GM19397 (cell line): Measurements from ENCODE around the gene PERM1.
"Not testable (repeated sequence)": the region's sequence is repeated elsewhere in the genome, so short reads cannot be mapped to it uniquely, and the experiment has no call there.

Source experiments
- ATAC-seq: cut with Tn5 transposase; IDR thresholded peaks from one replicate; pipeline ENCODE4 v1.9.1; 2021; ENCODE audit warnings: mild to moderate bottlenecking, moderate library complexity; ENCODE audit not compliant: unreplicated experiment

PERM1 gene

DNA sequence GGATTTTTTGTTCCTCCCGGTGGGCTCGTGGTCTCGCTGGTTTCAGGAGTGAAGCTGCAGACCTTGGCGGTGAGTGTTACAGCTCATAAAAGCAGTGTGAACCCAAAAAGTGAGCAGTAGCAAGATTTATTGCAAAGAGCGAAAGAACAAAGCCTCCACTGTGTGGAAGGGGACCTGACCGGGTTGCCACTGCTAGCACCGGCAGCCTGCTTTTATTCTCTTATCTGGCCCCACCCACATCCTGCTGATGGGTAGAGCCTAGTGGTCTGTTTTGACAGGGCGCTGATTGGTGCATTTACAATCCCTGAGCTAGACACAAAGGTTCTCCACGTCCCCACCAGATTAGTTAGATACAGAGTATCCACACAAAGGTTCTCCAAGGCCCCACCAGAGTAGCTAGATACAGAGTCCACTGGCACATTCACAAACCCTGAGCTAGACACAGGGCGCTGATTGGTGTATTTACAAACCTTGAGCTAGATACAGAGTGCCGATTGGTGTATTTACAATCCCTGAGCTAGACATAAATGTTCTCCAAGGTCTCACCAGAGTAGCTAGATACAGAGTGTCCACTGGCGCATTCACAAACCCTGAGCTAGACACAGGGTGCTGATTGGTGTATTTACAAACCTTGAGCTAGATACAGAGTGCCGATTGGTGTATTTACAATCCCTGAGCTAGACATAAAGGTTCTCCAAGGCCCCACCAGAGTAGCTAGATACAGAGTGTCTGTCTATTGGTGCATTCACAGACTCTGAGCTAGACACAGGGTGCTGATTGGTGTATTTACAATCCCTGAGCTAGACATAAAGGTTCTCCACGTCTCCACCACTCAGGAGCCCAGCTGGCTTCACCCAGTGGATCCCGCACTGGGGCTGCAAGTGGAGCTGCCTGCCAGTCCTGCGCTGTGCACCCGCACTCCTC is 35.8 kb upstream of the PERM1 start:
- ATAC-seq: not testable (repeated sequence)

DNA sequence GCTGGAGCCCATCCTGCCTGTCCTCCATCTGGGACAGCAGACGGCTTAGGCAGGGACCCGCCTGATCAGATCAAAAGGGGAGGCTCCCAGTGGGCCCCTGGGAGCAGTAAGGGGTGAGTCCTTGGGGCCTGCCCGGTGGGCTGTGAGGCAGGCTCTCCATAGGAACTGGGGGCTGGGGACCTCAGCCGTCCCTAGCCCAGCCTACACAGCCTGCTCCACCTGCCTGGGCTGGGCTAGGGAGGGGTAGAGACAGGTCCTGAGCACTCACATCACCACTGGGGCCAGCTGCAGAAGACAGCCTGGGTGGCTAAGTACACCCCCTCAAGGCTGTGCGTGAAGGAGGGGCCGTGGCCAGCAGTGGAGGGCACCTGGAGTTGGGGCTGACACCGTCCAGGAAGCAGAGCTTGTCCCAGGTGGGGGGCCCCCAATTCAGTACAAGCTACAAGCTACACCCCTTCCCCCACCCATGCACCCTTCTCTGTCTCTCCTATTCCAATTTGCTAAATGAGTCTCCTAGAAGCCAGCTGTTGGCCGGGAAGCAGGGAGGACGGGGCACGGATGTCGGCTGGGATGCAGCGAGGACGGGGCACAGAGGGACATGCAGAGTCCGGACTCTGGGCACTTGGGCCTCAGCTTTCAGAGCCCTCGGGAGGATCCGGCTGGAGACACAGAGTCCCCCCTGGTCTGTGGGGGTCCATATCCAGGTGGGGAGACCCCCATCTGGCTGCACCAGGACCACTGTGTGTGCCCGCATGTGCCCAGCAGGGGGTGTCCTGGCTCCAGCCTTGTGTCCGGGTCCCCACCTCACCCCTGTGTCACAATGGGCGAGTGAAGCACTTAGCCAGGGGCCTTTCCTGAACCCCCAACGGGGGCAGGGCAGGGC is 33.1 kb upstream of the PERM1 start:
- ATAC-seq: no peak

DNA sequence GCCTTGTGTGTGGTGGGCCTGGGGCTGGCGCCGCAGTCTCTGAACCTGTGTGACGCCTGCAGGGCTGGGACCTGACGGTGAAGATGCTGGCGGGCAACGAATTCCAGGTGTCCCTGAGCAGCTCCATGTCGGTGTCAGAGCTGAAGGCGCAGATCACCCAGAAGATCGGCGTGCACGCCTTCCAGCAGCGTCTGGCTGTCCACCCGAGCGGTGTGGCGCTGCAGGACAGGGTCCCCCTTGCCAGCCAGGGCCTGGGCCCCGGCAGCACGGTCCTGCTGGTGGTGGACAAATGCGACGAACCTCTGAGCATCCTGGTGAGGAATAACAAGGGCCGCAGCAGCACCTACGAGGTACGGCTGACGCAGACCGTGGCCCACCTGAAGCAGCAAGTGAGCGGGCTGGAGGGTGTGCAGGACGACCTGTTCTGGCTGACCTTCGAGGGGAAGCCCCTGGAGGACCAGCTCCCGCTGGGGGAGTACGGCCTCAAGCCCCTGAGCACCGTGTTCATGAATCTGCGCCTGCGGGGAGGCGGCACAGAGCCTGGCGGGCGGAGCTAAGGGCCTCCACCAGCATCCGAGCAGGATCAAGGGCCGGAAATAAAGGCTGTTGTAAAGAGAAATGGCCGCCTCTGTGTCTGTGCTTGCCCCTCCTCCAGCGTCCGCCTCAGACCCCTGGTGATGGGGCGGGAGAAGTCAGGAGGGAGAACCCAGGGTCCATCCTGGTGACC is 32.2 kb upstream of the PERM1 start:
- peak; percentile 4 for ATAC-seq

DNA sequence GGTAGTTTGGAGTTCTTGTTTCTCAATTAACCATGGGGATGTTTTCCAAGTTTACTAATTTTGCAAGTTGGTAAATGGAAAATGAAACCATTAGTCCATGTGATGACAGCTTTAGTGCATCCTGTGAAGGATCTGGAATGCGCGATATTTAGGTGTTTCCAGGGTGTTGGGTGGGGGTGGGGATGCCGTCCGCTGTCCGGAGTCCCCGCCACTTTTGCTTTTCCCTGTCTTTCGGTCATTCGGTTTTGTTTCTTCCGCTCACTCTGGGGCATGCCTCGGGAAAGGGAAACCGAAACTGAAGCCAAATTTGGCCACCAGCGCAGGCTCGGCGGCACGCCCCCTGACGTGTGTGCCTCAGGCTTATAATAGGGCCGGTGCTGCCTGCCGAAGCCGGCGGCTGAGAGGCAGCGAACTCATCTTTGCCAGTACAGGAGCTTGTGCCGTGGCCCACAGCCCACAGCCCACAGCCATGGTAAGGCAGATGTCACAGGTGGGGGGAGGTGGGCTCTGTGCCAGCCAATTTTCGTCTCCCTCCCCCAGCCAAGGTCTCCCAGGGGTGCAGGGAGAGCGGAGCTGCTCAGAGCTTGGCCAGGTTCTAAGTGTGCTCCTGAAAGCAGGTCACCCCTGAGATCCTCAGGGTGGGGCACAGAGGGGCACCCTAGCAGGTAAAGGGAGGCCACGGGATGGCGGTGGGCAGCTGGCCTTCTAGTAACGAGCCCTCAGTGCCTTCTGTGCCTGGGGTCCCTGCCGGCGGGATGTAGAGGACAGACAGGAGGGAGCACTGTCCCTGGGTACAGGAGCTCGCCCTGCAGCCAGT is 31.4 kb upstream of the PERM1 start, which contains the start of gene ISG15:
TSS of gene ISG15 (plus strand) at position 393 of the 817 bp plus-strand sequence. CDS start at position 470, 77 bp downstream.
- peak; percentile 70 for ATAC-seq

DNA sequence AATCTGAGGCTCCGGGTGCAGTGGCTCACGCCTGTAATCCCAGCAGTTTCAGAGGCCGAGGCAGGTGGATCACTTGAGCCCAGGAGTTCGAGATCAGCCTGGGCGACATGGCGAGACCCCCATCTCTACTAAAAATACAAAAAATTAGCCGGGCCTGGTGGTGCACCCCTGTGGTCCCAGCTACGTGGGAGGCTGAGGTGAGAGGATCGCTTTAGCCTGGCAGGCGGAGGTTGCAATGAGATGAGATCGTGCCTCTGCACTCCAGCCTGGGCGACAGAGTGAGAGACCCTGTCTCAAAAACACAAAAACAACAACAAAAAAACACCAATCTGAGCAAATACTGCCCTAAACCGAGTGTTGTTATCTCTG is 30.8 kb upstream of the PERM1 start:
- ATAC-seq: not testable (repeated sequence)

DNA sequence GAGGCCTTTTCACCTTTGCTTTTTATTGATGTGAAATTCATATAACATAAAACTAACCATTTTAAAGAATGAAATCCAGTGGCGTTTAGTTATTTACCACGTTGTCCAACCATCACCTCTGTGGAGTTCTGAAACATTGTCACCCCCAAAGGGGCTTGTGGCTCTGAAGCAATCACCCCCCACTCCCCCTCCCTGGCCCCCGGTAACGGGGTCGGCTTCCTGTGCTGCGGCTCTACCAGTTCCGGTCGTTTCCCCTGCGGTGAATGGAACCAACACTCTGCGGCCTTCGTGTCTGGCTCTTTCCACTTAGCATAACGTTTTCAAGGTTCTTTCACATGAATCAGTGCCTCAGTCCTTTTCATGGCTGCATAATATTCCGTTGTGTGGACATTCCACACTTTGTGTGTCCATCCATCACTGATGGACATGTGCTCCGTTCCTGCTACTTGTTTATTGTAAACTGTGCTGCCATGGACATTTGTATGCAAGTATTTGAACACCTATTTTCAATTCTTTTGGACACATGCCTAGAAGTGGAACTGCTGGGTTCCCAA is 29.6 kb upstream of the PERM1 start:
- no peak for ATAC-seq

DNA sequence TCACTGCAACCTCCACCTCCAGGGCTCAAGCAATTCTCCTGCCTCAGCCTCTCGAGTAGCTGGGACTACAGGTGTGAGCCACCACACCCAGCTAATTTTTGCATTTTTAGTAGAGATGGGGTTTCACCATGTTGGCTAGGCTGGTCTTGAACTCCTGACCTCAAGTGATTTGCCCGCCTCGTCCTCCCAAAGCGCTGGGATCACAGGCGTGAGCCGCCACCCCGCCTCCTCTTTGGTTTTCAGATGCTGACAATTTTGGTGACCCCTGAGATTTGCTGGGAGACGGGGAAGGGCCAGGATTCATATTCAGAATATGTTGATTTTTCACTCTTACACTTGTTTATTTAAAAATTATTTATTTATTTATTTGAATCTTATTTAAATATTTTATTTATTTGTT is 28.2 kb upstream of the PERM1 start:
- ATAC-seq: not testable (repeated sequence)

DNA sequence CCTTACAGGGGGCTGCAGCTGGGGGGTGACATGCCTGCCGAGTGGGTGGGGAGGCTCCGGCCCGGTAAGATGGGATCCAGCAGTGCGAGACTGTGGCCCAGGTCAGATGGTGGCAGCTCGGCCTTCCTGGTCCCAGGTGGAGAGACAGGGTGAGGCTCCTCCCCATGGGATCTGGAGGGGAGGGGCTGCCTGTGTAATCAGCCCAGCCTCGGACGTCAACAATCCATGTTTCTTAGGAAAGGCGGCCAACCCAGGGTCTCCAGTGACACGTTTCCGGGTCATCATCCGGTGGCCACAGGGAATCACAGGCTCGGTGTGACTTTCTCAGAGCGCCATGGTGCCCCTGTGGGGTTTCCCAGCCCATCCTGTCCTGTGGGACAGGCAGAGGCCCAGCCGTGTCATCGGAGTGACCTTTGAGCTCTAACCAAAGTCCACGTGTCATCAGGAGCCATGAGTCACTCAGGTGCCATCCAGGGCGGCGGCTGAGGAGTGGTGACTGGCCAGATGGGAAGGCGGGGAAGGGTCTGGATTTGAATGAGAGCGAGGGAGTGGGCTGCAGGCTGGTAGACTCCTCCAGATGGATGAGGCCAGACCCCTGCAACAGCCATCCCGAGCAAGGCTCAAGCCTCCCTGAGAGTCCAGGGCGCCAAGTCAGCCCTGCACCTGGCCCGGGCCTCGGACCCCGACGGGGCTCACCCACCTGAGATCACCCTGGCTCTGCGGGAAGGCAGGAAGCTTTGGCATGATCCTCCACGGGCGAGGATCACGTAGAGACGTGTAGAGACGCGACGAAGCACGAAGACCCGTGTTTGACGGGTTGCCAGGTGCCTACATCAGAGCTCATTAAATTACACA is 24.6 kb upstream of the PERM1 start:
- ATAC-seq: no peak

DNA sequence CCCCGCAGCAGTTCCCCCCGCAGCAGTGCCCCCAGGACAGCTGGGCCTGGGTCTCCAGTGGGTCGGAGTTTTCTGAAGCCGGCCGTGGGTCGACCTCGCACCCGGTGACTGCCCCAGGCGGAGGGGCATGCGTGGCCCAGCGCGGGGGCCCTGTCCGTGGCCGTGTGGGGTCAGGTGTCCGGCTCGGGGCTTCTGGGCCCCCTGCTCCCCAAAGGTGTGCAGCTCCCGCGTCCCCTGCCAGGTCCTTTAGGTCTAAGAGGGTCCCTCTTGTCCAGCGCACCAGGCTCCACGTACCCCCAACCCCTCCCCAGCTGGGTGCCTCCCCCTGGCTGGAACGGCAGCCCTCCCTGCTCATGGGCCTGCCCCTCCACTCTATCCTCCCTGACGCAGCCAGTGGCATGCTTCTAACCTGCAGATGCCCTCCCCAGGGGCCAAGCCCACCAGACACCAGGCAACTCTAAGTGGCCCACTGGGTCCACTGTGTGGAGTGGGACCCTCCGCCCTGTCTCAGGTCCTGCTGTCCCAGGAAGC is 23.9 kb upstream of the PERM1 start:
- no peak for ATAC-seq

DNA sequence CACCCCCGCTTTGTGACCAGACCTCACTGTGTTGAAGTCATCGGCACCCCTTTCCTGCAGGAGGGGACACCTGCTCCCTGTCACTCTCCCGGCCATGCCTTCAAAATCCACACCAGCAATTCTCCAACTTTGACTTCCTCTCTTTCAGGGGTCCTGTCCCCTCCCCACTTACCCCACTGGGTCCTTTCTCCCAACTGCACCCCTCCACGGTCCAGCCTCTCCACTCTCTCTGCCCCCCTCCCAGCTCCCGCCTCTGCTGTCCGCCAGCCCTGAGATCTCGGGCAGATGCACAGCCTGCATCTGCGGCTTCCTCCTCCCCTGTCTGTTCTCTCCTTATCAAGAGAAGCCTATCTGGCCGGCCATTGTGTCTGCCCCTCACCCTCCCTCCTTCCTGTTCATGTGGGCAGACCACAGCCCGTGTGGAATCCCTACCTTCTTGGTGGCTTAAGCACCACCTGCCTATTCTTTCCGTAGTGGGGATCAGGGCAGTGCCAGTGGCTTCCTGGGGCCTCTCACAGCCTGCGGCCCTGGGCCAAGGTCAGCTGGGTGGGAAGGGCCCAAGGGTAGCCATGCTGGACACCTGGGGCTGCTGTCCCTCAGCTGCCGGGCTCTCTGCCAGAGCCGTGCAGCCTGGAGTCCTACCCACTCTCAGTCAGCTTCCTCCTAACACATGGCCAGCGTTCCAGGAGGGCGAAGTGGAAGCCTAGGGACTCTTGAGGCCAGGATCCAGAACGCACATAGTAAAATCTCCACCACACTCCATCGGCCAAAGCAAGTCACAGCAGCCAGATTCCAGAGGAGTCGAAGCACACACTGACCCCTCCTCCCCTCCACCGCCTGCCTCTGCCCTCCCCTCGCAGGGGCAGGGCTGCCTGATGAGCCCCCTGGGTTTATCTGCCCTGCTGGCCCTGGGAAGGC is 23.1 kb upstream of the PERM1 start:
- no peak for ATAC-seq

DNA sequence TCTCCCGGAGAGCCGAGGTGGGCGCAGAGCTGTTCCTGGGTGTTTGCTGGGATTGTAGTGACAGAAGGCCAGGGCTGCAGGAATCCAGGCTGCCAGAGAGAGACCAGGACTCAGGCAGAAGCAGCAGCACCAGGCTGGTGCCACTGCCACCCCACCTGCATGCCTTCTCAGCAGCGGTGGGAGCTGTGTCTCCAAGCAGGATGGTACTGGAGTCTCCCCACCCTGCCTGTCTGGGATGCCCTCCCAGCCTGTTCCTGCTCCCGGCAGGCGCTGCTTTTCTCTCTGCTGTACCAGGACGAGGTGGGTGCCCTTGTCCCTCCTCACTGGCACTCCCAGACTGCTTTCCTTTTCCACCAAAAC is 22.5 kb upstream of the PERM1 start:
- ATAC-seq: no peak

DNA sequence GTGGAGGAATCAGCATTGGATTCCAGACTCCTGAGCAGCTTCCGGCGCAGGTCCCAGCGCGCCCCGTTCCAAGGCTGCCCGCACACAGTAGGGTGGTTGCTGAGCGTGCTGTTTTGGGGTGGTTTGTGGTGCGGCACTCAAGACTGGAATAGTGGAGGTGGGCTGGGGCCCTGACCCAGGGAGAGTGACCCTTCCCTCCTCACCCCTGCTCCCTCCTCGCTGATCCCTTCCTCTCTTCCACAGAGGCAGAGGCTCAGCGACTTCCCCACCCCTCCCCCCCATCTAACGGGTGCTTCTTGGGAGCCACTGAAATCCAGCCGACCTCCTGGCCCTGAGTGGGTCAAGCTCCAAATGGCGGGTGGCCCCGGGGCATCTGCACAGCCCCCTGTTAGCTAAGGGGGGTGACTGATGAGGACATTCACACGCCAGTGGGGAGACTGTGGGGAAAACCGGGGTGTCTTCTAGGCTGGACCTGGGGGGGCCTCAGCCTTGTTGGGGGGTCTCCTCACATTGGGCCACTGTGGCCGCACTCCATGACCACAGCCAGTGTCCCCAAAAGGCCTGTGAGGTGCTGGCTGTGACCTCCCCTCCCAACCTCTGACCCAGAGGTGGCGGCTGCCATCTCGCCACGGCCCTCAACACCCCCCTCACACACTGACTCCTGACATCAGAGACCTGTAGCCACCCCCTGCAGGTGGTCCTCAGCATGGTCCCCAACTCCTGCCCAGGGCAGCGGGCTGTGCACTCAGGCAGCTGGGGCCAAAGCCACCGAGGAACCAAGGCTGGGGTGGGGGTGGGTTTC is 21.9 kb upstream of the PERM1 start:
- no peak for ATAC-seq

DNA sequence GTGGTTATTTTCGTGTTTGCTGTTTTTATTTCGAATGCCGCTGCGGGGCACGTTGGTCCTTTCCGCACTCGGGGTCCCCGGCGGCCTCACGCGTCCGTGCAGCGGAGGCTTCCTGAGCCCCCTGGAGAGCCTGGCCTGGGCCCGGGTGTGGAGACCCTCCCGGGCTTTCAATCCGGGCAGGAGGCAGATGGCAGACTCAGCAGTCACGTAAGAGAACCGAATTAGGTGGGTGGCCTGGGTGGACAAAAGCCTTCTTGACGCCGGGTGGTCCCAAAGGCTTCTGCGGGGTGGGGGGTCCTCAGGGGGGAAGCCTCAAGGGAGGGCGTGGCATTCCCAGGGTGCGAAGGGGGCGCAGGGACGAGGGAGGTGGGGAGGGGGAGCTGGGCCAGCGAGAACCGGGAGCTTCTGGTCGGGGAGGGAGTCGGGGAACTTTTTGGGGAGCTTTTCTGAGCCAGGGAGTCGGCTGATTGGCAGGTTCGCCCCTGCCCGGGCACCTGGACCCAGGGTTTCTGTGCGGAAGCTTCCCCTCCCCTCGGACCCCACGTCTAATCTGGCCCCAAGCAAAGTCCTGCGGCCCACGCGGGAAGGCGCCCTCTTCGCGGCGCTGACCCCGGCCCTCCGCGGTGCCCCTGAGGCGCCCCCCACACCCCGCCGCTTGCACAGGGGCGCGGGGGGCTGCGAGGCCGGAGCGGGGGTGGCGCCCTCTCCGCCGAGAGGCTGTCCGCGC is 19.3 kb upstream of the PERM1 start:
- no peak for ATAC-seq

DNA sequence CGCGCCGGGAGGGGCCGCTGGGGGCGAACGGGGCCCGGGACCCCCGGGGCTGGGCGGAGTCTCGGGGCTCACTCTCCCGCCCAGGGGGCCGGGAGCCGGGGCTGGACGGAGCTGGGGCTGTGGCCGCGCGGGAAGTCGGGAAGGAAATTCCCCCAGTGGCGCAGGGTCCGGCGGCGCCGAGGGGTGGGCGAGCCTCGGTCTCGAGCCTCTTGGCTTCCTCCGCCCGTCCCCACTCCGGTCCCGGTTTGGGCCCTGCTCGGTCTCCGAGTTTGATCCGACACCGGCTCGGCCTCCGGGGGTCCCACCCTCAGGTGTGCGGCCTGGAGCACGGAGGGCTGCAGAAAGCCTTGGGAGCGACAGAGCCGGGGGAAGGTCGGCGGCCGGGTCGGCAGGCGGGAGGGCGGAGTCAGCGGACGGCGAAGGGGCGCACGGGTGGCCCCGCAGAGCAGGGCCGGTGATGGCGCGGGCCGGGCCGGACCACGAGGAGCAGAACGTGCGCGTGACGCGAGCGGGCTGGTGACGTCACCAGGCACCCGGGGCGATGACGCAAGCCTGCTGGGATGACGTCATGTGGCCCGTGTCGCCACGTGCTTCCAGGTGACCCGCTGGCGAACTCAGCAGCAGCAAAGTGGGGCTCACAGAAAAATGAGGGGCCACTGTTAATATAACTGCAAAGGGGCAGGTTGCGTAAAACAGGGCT is 18.6 kb upstream of the PERM1 start:
- ATAC-seq: no peak

DNA sequence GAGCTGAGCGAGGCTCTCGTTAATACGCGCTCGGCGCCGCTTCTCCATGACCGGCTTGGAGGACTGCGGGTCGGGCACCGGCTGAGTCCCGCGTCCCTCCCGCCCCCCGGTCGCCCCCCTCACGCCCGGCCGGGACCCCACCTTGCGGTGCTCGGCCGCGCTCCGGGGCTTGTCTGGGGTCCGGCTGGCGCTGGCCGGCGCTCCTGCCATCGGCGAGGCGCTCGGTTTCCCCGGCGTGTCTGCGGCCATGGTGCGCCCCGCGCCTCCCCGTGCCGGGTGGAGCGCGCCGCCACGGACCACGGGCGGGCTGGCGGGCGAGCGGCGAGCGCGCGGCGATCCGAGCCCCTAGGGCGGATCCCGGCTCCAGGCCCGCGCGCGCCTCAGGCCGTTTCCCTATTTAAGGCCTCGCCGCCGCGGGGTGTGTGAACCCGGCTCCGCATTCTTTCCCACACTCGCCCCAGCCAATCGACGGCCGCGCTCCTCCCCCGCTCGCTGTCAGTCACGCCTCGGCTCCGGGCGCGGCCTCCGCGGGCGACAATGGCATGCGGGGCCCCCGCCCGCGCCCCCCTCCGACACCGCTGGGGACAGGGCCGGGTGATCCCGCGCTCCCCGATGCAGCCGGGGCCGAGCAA is 17.9 kb upstream of the PERM1 start, which contains the start of gene HES4:
TSS of gene HES4 (minus strand) at position 373 of the 632 bp plus-strand sequence. CDS start at position 249, 124 bp downstream.
- no peak for ATAC-seq
